ENCODE results near the gene VWC2L.

The VWC2L gene

DNA sequence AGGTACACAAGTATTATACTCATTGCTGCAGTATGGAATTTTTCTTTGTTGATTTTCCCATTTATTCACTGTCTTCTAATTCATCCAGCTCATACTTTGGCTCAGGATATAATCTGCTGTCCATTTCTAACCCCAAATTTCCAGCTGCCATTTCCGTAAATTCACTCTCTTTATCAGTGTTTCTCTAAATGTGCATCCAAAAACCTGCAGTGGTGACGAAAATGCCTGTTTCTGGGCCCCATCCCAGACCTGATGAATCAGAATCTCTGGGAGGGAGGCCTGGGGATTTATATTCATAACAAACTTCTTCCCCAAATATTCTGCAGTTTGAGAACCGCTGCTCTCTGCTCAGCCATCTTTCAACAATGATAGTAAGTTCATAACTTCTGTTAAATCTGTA lies 86.6 kb downstream of the VWC2L start:
- H3K4me1 ChIP-seq (ENCODE audit: insufficient read depth, low read length) = no peaks in the 10 kb centered on the region
- H3K9me3 ChIP-seq (ENCODE audit: insufficient read depth, low read depth, low read length) = peaks cover 6% of the 10 kb centered on the region; the same call in 1 of the 2 replicates
- 49% methylated on average over 2 of the region's 3 CpGs for WGBS
- no peak overlapping the region for H3K9ac ChIP-seq (ENCODE audit: low read depth, low read length)
- no peak overlapping the region for H3K27ac ChIP-seq (ENCODE audit: low read depth, low read length)
- no peaks in the 10 kb centered on the region for H3K27me3 ChIP-seq (ENCODE audit: insufficient read depth, low read length)
- H3K36me3 ChIP-seq (ENCODE audit: insufficient read depth, low read length) = no peaks in the 10 kb centered on the region
- H3K4me3 ChIP-seq (ENCODE audit: low read length) = no peak overlapping the region

- H3K4me1 ChIP-seq (ENCODE audit: insufficient read depth, low read length) = no peaks in the 10 kb centered on the region
- WGBS = 100% methylated on average over 1 of the region's 1 CpG
Measured at GRCh38 chr2:214503568-214503967, 92.7 kb downstream of the VWC2L start.

DNA sequence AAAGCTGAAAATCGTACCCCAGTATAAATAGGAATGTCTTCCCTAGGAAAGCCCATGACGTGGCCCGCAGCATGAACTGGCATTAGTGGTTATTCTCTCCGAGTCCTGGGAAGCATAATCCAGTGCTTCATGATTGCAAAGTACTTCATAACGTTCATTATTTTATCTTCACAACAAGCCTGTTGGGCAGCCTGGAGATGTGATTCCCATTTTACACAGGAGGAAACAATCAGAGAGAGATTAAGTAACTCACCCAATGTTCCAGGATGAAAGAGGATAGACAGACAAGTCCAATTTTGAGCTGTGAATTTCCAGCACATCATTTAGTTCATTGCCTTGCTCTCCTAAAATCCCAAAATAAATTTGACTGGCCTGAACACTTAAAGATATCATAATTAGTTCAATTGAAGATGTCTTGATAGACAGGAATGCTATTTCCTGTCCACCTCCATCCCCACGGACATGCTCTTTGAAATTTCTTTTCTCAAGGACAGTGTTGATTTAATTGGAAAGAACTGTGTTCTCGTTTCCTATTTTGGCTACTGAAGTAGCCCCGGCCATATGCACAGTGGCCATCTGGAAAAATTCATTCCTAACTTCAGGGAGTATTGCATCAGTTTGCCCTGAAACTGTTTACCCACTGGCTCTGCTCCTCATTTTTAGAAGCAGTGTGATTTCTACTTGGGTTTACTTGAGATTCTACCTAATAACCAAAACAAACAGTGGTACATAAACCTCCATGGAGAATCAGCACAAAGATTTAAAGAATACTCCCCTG lies 93.9 kb downstream of the VWC2L start:
- no peaks in the 10 kb centered on the region for H3K9me3 ChIP-seq (ENCODE audit: insufficient read depth, low read depth, low read length)
- H3K27ac ChIP-seq (ENCODE audit: low read depth, low read length) = no peak overlapping the region
- no peak overlapping the region for H3K9ac ChIP-seq (ENCODE audit: low read depth, low read length)
- H3K27me3 ChIP-seq (ENCODE audit: insufficient read depth, low read length) = no peaks in the 10 kb centered on the region
- no peaks in the 10 kb centered on the region for H3K36me3 ChIP-seq (ENCODE audit: insufficient read depth, low read length)
- no peak overlapping the region for H3K4me3 ChIP-seq (ENCODE audit: low read length)
- no peaks in the 10 kb centered on the region for H3K4me1 ChIP-seq (ENCODE audit: insufficient read depth, low read length)
- 96% methylated on average over 8 of the region's 8 CpGs for WGBS

More at GRCh38 chr2:214503568-214503967, 92.7 kb downstream of the VWC2L start:
- Histone ChIP-seq H3K27ac (ENCODE audit: low read depth, low read length) (no peak overlapping the region), H3K9me3 (ENCODE audit: insufficient read depth, low read depth, low read length) (no peaks in the 10 kb centered on the region), H3K27me3 (ENCODE audit: insufficient read depth, low read length) (no peaks in the 10 kb centered on the region), H3K36me3 (ENCODE audit: insufficient read depth, low read length) (no peaks in the 10 kb centered on the region), H3K4me3 (ENCODE audit: low read length) (no peak overlapping the region), H3K9ac (ENCODE audit: low read depth, low read length) (no peak overlapping the region)

DNA sequence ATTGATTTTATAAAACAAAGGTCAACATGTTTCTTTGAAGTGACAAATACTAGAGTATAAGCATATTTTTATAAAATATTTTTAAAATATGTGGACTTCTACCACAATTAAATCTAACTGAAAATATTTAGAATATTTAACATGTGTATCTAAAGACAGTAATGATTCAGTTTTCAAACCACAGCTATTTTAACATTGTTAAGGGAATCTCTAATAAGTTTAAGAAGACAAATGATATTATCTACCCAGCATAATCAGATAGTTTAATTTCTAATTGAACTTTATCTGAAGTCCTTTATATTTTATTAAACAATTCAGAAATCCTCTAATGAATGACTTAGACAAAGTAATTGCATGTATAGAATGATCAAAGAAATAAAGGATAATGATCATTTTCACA lies 96.2 kb downstream of the VWC2L start:
- no peaks in the 10 kb centered on the region for H3K36me3 ChIP-seq (ENCODE audit: insufficient read depth, low read length)
- H3K9me3 ChIP-seq (ENCODE audit: insufficient read depth, low read depth, low read length) = no peaks in the 10 kb centered on the region
- H3K27ac ChIP-seq (ENCODE audit: low read depth, low read length) = no peak overlapping the region
- H3K9ac ChIP-seq (ENCODE audit: low read depth, low read length) = no peak overlapping the region
- no peak overlapping the region for H3K4me3 ChIP-seq (ENCODE audit: low read length)
- H3K4me1 ChIP-seq (ENCODE audit: insufficient read depth, low read length) = no peaks in the 10 kb centered on the region
- no peaks in the 10 kb centered on the region for H3K27me3 ChIP-seq (ENCODE audit: insufficient read depth, low read length)

- no peak overlapping the region for H3K27ac ChIP-seq (ENCODE audit: low read depth, low read length)
- no peak overlapping the region for H3K9ac ChIP-seq (ENCODE audit: low read depth, low read length)
- H3K36me3 ChIP-seq (ENCODE audit: insufficient read depth, low read length) = no peaks in the 10 kb centered on the region
- H3K9me3 ChIP-seq (ENCODE audit: insufficient read depth, low read depth, low read length) = no peaks in the 10 kb centered on the region
- no peak overlapping the region for H3K4me3 ChIP-seq (ENCODE audit: low read length)
- WGBS = 85% methylated on average over 1 of the region's 1 CpG
- no peaks in the 10 kb centered on the region for H3K4me1 ChIP-seq (ENCODE audit: insufficient read depth, low read length)
- H3K27me3 ChIP-seq (ENCODE audit: insufficient read depth, low read length) = no peaks in the 10 kb centered on the region
Measured at GRCh38 chr2:214514704-214515103, 103.8 kb downstream of the VWC2L start.

- Histone ChIP-seq H3K9ac (ENCODE audit: low read depth, low read length) (no peak overlapping the region), H3K4me1 (ENCODE audit: insufficient read depth, low read length) (no peaks in the 10 kb centered on the region), H3K36me3 (ENCODE audit: insufficient read depth, low read length) (no peaks in the 10 kb centered on the region), H3K27me3 (ENCODE audit: insufficient read depth, low read length) (no peaks in the 10 kb centered on the region), H3K27ac (ENCODE audit: low read depth, low read length) (no peak overlapping the region), H3K9me3 (ENCODE audit: insufficient read depth, low read depth, low read length) (no peaks in the 10 kb centered on the region), H3K4me3 (ENCODE audit: low read length) (no peak overlapping the region)
- WGBS = 79% methylated on average over 4 of the region's 4 CpGs
Measured at GRCh38 chr2:214515111-214515510, 104.3 kb downstream of the VWC2L start.

DNA sequence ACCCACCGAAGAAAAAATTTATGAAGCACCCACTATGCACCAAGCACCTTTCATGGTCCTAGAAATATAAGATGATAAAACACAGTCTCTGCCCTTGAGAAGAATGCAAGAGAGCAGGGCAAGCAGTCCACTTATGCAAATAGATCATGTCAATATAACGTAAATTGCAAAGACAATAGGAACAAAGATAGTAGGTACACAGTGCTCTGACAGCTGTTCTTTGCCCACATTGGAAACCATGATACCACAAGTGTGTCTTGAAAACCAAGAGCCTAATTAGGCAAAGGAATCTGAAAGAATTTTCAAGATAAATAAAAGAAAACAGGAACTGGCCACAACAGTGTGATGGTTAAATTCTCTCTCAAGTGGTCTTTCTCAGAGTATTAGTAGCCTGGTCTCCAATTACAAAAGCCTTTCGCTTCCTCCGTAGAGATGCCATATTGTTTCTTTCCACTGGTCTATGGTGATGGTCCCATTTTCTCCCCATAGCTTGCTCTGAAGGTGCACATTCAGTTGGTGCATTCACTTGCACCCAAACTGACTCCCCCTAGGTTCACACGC lies 108.5 kb downstream of the VWC2L start:
- Histone ChIP-seq H3K27me3 (ENCODE audit: insufficient read depth, low read length) (no peaks in the 10 kb centered on the region), H3K27ac (ENCODE audit: low read depth, low read length) (no peak overlapping the region), H3K4me3 (ENCODE audit: low read length) (no peak overlapping the region), H3K36me3 (ENCODE audit: insufficient read depth, low read length) (no peaks in the 10 kb centered on the region), H3K9ac (ENCODE audit: low read depth, low read length) (no peak overlapping the region), H3K4me1 (ENCODE audit: insufficient read depth, low read length) (no peaks in the 10 kb centered on the region), H3K9me3 (ENCODE audit: insufficient read depth, low read depth, low read length) (no peaks in the 10 kb centered on the region)
- WGBS = 79% methylated on average over 5 of the region's 5 CpGs

- H3K4me1 ChIP-seq (ENCODE audit: insufficient read depth, low read length) = no peaks in the 10 kb centered on the region
Measured at GRCh38 chr2:214529021-214529420, 118.2 kb downstream of the VWC2L start.

DNA sequence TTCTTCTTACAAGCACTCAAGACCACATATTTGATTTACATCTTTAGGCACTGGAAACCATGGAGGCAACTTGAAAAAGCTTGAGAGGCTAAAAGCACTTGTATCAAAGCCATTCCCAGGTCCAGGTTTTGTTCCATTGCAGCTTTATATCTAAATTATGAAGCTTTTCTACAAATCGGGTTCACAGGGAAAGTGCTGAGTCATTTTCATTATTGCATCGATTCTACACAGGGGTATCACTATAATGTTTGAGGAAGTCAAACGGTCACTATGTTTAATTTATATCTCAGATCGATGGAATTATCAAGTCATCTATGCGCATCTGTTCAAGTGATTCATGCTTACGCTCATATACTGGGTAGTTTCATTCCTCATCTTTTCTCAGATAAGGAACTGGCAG lies 118.7 kb downstream of the VWC2L start:
- Histone ChIP-seq H3K4me1 (ENCODE audit: insufficient read depth, low read length) (no peaks in the 10 kb centered on the region), H3K4me3 (ENCODE audit: low read length) (no peak overlapping the region), H3K9ac (ENCODE audit: low read depth, low read length) (no peak overlapping the region), H3K36me3 (ENCODE audit: insufficient read depth, low read length) (no peaks in the 10 kb centered on the region), H3K27ac (ENCODE audit: low read depth, low read length) (no peak overlapping the region), H3K27me3 (ENCODE audit: insufficient read depth, low read length) (no peaks in the 10 kb centered on the region), H3K9me3 (ENCODE audit: insufficient read depth, low read depth, low read length) (no peaks in the 10 kb centered on the region)
- 97% methylated on average over 5 of the region's 6 CpGs for WGBS

More at GRCh38 chr2:214529021-214529420, 118.2 kb downstream of the VWC2L start:
- Histone ChIP-seq H3K9me3 (ENCODE audit: insufficient read depth, low read depth, low read length) (no peaks in the 10 kb centered on the region), H3K36me3 (ENCODE audit: insufficient read depth, low read length) (no peaks in the 10 kb centered on the region), H3K4me3 (ENCODE audit: low read length) (no peak overlapping the region), H3K27me3 (ENCODE audit: insufficient read depth, low read length) (no peaks in the 10 kb centered on the region), H3K9ac (ENCODE audit: low read depth, low read length) (no peak overlapping the region), H3K27ac (ENCODE audit: low read depth, low read length) (no peak overlapping the region)
- WGBS = 94% methylated on average over 5 of the region's 5 CpGs

GRCh38 chr2:214533541-214533940 lies 122.7 kb downstream of the VWC2L start:
- Histone ChIP-seq H3K9ac (ENCODE audit: low read depth, low read length) (no peak overlapping the region), H3K4me3 (ENCODE audit: low read length) (no peak overlapping the region), H3K36me3 (ENCODE audit: insufficient read depth, low read length) (no peaks in the 10 kb centered on the region), H3K27ac (ENCODE audit: low read depth, low read length) (no peak overlapping the region), H3K4me1 (ENCODE audit: insufficient read depth, low read length) (no peaks in the 10 kb centered on the region), H3K27me3 (ENCODE audit: insufficient read depth, low read length) (no peaks in the 10 kb centered on the region), H3K9me3 (ENCODE audit: insufficient read depth, low read depth, low read length) (no peaks in the 10 kb centered on the region)
- WGBS = 94% methylated on average over 3 of the region's 3 CpGs

- Histone ChIP-seq H3K9ac (ENCODE audit: low read depth, low read length) (no peak overlapping the region), H3K27me3 (ENCODE audit: insufficient read depth, low read length) (no peaks in the 10 kb centered on the region), H3K27ac (ENCODE audit: low read depth, low read length) (no peak overlapping the region), H3K4me1 (ENCODE audit: insufficient read depth, low read length) (no peaks in the 10 kb centered on the region), H3K4me3 (ENCODE audit: low read length) (no peak overlapping the region), H3K9me3 (ENCODE audit: insufficient read depth, low read depth, low read length) (no peaks in the 10 kb centered on the region), H3K36me3 (ENCODE audit: insufficient read depth, low read length) (no peaks in the 10 kb centered on the region)
- WGBS = 89% methylated on average over 3 of the region's 3 CpGs
Measured at GRCh38 chr2:214536625-214537024, 125.8 kb downstream of the VWC2L start.
